GM04504 (cell line): Measurements from ENCODE around the gene ASL.
A peak's percentile ranks its signal among the peaks of the same experiment; 100 is the strongest.
"Not testable (repeated sequence)": the region's sequence is repeated elsewhere in the genome, so short reads cannot be mapped to it uniquely, and the experiment has no call there.

Experiments used
- DNase-seq: peaks from one replicate; pipeline ENCODE4 v3.0.0-alpha.2; 2012; ENCODE audit warnings: low read depth

The ASL gene

DNA sequence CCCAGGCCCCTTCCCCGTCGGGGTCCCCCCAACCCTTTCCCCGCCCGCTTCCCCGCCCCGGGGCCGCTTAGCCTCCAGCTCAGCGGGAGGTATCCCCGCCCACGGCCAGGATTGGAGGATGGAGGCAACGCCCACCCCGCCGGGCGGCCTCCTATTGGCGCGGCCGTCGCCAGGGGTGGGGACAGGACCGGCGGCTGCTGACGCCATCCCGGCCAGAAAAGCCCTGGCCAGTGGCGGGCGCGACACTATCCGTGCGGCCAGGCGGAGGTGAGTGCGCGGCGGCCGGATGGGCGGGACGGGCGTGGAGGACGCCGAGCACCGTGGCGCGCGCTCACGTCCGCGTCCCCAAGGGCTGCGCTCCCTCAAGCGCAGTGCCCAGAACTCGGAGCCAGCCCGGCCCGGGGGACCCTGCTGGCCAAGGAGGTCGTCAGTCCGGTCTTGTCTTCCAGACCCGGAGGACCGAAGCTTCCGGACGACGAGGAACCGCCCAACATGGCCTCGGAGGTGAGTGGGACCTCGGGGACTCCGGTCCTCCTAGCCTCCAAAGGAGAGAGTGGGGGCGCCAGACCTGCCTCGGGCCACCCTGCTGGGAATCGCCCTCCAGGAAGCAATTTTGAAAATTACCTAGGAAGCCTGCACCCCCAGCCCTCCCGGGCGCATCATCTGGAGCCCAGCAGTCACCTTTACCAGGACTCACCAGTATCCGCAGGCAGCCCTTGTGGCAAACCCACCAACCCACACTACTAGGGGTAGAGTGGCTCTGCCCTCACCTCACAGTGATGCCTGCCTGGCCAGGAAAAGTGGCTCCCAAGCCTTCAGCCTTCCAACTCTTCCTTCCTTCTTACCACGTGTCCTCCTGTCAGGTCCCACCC, at the start of gene ASL:
ASL (plus strand) TSS at position 230 of the 872 bp plus-strand sequence; CDS start at position 493, 263 bp downstream.
- DNase-seq, result peak; percentile 78

DNA sequence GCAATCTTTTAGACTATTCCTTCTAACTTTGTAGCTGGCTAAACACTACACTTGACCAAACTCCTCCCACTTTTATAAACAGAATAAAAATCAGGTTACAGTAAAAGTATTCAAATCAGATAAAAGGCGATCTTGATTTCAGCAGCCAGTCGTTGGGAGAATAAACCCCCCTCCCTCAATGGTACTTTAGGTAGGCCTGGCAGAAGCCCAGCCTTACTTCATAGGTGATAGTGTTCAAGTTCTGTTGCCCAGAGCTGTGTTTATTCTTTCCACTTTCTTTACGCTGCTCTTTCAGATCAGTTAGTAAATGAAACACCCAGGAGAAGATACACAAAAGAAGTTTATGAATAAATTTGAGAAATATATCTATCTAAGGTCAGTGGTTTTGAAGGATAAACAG, 47.3 kb upstream of the ASL start:
- DNase-seq, result not testable (repeated sequence)

DNA sequence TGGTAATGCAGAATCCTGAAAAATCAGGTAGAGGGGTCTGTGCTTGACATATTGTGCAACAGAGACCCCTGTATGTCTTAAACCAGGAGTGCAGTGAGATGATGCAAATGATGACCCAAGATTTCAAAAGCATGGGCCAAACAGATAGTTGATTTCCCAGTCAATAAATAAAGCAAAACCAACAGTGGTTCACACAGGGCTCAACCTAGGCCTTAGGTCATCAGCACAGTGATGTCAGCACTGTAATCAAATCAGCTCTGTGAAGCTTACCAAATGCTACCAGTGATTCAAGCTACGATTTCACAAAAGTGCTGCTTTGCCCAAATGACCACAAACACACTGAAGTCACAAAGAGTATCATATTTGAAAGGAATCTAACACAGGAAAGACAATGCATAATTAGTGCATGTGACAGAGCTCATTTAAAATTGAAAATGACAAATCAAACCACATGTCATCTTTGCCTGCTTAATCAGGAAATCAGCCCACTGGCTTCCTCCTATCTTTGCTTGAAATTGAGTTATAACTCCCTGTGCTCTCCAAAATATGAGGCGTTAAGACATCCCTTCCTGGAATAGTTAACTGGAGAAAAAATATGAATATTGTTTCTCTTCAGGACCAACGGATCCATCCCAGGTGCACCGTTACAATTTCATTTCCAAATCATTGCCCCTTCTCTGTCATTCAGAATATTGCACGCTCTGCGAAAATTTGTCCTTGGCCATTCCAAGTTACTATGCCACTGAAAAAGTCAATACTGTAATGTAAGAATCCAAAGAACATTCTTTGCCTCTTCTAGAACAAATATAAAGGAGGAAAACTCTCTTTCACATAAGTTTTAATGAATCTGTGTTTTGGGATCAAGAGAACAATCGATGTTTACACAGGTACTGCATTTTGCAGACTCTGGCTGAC, 41.9 kb upstream of the ASL start:
- no peak for DNase-seq

DNA sequence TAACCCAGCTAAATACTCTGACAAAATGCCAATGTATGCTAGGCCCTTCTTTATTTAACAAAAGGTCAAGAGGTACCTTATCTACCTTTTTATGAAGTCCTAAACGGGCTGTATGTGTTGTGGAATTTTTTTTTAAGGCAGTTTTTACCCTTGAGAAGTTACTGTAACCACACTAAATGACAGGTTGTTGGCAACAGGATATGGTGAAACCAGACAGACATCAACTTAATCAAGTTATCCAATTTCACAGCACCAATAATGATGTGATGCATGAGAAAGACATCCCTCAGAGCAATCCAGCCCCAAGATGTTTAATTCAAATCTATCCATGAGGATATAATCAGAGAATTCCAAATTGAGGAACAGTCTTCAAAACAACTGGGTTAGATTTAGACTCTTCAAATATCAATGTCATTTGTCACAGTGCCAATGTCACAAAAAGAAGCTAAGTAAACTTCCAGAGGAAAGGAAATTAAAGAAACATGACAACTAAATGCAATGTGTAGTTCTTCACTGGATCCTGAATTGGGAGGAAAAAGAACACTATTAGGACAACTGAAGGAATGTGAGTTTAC, 41.1 kb upstream of the ASL start:
- not testable (repeated sequence) for DNase-seq

DNA sequence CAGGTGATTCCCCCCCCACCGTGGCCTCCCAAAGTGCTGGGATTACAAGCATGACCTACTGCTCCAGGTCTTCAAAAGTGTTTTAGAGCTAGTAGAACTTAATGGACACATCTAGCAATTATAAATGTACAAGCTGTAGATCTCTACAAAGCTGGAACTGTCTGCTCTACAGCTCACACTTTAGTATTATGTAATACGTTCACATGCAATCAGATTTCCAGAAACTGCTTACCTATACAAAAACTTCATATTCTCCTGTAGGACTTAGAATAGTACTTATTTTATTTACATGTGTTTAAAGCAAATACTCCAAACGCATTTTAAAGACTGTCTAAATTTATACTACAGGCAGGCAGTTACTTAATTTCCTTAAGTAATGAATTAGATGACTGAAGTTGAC, 39.2 kb upstream of the ASL start:
- DNase-seq, result no peak

DNA sequence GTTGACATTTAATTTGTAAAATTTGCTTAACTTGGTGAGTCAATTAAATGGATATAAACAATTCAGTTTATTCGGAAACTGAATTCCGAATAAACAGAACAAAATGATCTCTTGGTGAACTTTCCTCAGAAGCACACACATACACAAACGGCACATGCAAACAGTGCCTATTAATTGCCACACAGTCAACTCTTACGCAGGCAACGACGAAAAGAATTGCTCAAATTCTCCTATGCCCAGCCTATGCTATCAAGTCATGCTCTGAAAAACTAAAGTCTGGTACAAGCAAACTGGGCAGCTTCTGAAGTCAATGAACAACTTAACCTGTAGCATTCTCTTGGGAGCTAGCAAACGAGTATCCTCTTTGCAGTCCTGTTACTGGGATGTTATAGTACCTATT, 38.8 kb upstream of the ASL start:
- no peak for DNase-seq

DNA sequence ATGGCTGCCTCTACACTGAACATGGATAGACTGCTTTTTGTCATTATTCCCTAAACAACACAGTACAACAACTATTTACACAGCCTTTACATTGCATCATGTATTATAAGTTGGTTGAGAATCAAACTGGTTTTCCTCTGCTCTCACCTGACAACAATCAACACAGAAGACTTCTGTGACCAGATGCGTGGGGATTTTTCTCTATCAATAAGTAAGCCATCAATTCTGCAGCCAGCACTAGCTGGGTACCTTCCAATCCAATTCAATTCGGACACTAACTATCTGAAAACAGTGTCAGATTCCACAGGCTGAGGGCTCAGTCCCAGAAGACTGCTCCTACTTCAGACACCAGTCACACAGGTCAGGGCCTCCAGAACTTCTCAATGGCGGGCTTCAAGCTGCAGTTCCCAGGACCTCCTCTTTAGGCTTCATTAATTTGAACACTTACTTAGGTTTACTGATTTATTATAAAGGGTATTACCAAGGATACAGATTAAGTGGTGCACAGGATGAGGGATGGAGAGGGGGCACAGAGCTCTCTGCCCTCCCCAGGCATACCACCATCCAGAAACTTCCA, 36.4 kb upstream of the ASL start:
- DNase-seq, result no peak

DNA sequence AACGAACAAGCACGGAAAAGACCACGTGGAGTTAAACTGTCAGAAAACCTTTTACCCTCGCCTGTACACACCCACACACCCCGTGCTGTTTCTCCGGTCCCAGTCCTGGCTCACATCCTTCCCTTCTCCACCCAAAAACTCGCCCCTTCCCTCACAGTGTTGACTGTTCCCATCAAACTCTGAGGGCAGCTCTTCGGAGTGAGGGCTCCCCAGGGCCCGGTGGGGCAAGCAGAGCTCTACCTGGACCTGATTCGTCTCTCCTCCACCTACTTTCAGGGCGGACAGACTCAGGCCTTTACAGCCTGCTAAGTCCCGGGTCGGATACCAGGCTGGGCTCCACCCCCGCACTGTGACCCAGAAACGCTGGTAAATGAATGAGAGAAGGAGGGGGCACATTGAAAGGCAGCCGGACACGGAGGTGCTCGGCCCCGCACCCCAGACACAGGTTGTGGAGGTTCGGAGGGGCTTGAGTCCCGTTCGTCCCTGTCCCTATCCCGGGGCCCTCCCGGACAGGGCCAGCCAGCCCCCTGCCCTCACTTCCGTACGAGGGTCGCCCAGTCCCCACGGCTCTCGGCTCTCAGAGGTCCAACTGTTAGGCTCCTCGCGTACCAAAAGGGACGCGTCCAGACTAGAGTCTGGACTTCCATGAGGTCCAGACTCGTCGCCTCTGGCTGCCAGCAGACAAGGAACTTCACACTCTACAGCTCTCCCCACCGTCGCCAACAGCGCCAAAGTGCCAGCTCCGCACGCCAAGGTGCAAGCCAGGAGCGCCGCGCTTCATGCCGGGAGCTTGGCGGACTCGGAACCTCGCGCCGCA, 31.7 kb upstream of the ASL start:
- no peak for DNase-seq

DNA sequence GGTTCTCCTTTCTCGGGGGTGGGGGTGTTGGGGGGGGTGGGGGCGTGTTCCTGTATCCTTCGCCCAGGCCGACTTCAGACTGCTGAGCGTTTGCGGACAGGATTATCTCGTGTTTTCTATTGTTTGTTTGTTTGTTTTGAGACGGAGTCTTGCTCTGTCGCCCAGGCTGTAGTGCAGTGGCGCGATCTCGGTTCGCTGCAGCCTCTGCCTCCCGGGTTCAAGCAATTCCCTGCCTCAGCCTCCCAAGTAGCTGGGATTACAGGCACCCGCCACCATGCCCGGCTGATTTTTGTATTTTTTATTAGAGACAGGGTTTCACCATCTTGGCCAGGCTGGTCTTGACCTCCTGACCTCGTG, 31.1 kb upstream of the ASL start:
- not testable (repeated sequence) for DNase-seq

DNA sequence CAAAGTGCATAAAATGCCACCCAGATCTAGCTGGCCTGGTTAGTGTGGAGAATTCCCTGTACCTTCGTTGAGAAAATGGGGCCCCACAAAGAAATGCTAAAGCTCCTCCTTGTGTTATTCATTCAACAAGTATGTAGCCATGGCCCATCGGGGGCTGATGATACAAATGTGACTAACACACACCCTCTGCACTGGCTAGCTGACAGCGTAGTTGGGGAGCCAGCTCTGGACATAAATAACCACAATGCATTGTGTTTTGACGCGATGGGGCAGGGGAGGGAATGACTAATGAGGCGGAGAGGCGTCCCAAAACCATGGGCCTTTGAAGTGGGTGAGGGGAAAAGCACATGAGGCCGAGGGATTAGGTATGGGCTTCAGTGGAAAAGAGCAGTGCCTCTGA, 28.2 kb upstream of the ASL start:
- DNase-seq, result peak; percentile 84

DNA sequence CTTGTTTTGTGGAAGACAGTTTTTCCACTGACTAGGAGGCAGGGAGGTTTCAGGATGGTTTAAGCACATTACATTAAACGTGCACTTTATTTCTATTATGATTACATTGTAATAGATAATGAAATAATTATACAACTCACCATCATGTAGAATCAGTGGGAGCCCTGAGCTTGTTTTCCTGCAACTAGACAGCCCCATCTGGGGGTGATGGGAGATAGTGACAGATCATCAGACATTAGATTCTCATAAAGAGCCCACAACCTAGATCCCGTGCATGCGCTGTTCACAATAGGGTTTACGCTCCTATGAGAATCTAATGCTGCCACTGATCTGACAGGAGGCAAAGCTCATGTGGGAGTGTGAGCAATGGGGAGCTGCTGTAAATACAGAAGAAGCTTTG, 25.7 kb upstream of the ASL start:
- DNase-seq, result not testable (repeated sequence)

DNA sequence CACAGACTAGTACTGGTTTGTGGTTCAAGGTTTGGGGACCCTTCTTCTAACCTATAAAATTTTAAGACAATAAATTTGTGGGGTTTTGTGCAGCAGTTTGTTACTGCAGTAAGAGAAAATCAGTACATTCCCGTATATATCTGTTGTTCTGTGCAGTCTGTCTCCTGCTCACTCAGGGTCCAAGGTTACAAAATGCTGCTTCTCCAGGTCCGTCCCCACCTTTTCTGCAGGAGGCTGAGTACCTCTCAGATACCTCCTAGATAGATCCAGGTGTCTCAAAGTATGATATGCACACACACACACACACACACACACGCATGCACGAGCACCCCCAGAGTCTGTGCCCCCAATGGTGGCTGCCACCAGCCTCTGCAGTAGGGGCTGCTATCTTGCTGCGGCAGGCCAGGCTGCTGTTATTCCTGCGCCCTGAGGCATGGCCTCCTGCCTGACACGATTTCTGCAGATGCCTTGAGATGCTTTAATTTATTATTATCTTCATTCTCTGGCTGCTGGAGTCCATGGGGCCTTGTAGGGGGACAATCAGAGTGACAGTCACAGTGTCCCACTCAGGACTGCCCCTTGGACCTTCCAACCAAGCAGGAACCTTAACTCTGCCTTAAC, 25.2 kb upstream of the ASL start:
- no peak for DNase-seq

DNA sequence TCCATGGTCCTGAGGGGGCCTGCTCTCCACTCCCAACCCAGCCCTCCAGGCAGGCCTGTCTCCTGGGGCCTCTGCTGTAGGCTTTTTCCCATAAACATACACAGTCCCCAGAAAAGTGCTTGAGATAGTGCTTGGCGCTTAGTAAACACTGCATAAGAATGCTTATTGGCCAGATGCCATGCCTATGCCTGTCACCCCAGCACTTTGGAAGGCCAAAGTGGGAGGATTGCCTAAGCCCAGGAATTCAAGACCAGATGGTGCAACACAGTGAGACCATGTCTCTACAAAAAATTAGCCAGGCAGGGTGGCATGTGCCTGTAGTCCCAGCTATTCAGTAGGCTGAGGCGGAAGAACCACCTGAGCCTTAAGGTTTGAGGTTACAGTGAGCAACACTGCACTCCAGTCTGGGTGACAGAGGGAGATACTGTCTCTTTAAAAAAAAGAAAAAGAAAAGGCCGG, 24.6 kb upstream of the ASL start:
- DNase-seq, result peak; percentile 96

DNA sequence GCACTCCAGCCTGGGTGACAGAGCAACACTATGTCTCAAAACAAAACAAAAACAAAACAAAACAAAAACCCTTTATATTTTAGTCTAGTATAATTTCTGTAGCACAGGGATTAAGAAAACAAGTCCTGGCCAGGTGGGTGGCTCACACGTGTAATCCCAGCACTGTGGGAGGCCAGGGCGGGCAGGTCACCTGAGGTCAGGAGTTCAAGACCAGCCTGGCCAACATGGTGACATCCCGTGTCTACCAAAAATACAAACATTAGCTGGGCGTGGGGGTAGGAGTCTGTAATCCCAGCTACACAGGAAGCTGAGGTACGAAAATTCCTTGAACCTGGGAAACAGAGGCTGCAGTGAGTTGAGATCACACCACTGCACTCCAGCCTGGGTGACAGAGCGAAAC, 23.2 kb upstream of the ASL start:
- no peak for DNase-seq

DNA sequence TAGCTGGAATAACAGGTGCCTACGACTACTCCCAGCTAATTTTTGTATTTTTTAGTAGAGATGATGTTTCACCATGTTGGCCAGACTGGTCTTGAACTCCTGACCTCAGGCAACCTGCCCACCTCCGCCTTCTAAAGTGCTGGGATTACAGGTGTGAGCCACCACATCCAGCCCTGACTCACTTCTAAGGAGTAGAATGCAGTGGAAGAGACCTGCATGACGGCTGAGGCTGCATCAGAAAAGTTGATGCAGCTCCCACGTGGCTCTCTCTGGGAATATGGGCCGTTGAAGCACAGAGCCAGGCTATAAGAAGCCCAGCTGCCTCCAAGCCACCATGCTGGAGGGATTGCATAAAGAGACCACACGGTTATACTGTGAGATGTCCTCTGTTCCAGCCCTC, 21.6 kb upstream of the ASL start:
- DNase-seq, result no peak

DNA sequence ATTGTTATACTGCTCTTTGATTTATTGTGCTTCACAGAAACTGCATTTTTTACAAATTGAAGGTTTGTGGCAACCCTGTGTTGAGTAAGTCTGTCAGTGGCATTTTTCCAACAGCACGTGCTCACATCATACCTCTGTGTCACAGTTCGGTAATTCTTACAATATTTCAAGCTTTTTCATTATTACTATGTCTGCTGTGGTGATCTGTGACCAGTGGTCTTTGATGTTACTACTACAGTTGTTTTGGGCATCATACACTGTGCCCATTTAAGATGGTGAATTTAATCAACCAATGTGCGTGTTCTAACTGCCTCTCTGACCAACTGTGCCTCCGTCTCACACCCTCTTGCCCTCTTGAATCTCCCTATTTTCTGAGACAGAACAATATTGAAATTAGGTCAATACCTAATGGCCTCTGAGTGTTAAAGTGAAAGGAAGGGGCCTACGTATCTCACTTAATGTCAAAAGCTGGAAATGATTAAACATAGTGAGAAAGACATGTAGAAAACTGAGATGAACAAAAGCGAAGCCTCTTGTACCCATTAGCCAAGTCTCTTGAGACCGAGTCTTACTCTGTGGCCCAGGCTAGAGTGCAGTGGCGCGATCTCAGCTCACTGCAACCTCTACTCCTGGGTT, 20.2 kb upstream of the ASL start:
- DNase-seq, result peak; percentile 71

DNA sequence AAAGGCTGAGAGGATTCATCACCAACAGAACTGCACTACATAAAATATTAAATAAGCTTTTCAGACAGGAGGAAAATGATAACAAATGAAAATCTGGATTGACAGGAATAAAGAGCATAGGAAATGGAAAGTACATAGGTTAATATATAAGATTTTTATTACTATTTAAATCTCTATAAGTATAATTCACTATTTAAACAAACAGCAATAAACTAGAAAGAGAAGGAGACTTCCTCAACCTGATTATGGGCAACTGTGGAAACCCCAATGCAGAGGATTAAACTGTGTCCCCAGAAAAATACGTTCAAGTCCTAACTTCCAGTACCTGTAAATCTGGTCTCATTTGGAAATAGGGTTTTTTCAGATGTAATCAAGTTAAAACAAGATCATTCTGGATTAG, 14.8 kb upstream of the ASL start:
- DNase-seq, result no peak

DNA sequence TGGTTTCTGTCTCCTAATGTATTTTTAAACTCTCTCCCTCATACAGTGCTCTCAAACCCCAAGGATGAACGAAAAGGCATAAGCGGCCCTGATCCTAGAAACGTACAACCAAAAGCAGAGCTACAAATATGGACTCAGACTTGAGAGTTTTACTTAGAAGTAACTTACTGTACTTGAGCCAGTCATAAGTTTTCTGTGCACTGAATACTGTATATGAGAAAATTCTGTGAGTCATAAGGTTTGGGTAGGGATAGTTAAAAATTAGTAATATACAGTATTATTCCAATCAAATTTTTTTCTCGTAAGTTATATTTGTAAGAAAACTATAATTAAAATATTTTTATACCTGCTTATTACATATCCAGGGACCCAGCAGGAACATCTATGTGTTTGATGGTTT, 5.9 kb upstream of the ASL start:
- no peak for DNase-seq

DNA sequence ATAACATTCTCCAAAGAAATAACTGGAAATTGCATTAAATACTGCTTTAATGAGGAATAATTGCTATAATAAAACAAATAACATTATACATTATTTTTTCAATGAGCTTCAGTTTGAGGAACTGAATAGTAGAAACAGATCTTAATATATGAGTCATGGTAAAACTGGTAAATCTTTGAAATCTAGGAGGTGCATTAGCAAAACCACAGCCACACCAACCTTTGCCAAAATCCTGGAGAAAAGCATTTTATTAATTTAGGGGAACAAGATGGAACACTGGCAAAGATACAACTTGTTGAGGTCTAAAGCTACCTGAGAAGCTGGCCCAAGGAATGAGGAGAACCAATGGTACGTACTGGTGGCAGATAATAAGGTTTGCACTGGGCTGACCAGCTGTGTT, 5.4 kb upstream of the ASL start:
- DNase-seq, result no peak

DNA sequence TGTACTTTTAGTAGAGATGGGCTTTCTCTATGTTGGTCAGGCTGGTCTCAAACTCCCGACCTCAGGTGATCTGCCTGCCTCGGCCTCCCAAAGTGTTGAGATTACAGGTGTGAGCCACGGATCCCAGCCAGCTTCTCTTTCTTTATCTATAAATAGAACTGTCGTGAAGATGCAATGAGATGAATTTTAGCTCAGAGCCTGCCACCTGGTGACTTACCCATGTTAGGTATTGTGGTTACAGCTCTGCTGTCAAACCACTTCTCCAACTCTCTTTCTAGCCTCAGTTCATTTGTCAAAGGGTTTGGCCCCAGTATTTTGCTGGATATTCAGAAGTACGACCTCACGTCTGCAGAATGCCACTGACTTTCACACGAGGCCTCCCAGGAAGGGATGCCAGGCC, 3.4 kb upstream of the ASL start:
- DNase-seq, result not testable (repeated sequence)
